WTC11 (cell line): ENCODE measurements around the gene MAST1. TPM values are rescaled to one million over a fixed set of nuclear protein-coding genes. Genes with fewer than 3 reads are reported as not detected.

Source experiments
- ATAC-seq: fragments of 200-7000 bp; cut with Tn5 transposase; 2 replicates; pipeline ENCODE4 v1.10.0; 2021; ENCODE audit warnings: mild to moderate bottlenecking, moderate library complexity
- CTCF ChIA-PET: fragments of 300-600 bp; sonication (Branson Sonifier 250); formaldehyde crosslinking; loops from one replicate; lab custom pipeline; 2021; ENCODE audit warnings: antibody characterized with exemption; lab: Charles Lee
- POLR2A ChIA-PET: fragments of 350-600 bp; sonication (Branson Sonifier 250); formaldehyde crosslinking; loops from one replicate; lab custom pipeline; 2021; ENCODE audit warnings: antibody characterized with exemption; lab: Charles Lee
- DNase-seq: peaks from one replicate; pipeline ENCODE4 v3.0.0; 2021; ENCODE audit warnings: low spot score
- H3K27ac Mint-ChIP-seq: 2 replicates; pipeline ENCODE4 v1.8.0; 2021; ENCODE audit warnings: mixed read lengths
- H3K27me3 Mint-ChIP-seq: 2 replicates; pipeline ENCODE4 v1.8.0; 2021; ENCODE audit warnings: low read depth, mild to moderate bottlenecking, moderate library complexity, mixed read lengths
- H3K36me3 Mint-ChIP-seq: 2 replicates; pipeline ENCODE4 v1.8.0; 2021; ENCODE audit warnings: mixed read lengths
- H3K4me1 Mint-ChIP-seq: 2 replicates; pipeline ENCODE4 v1.8.0; 2022; ENCODE audit warnings: mixed read lengths
- H3K4me3 Mint-ChIP-seq: 2 replicates; pipeline ENCODE4 v1.8.0; 2021; ENCODE audit warnings: mild to moderate bottlenecking, moderate library complexity, mixed read lengths
- H3K9me3 Mint-ChIP-seq: 2 replicates; pipeline ENCODE4 v1.8.0; 2021; ENCODE audit warnings: mixed read lengths
- CBFB ChIP-seq: sonication (generic); formaldehyde crosslinking; IDR thresholded peaks from 2 replicates; pipeline ENCODE4 v1.8.1; 2022; ENCODE audit warnings: mild to moderate bottlenecking, low read depth, missing genetic modification reagents
- CREB1 ChIP-seq: sonication (generic); formaldehyde crosslinking; IDR thresholded peaks from 2 replicates; pipeline ENCODE4 v1.8.0; 2023; ENCODE audit warnings: mild to moderate bottlenecking, missing genetic modification reagents
- ELF4 ChIP-seq: sonication (generic); formaldehyde crosslinking; IDR thresholded peaks from 2 replicates; pipeline ENCODE4 v1.8.1; 2022; ENCODE audit warnings: low read depth, mild to moderate bottlenecking, moderate library complexity, missing genetic modification reagents
- ERG ChIP-seq: fragments of 250-450 bp; sonication (Bioruptor Pico); IDR thresholded peaks from 2 replicates; pipeline ENCODE4 v1.8.0; 2021; ENCODE audit warnings: mild to moderate bottlenecking
- FOXK1 ChIP-seq: sonication (generic); formaldehyde crosslinking; IDR thresholded peaks from 2 replicates; pipeline ENCODE4 v1.8.0; 2022; ENCODE audit warnings: mild to moderate bottlenecking, moderate library complexity, missing genetic modification reagents
- FOXP1 ChIP-seq: sonication (generic); formaldehyde crosslinking; IDR thresholded peaks from 2 replicates; pipeline ENCODE4 v1.8.0; 2022; ENCODE audit warnings: missing genetic modification reagents, mild to moderate bottlenecking, moderate library complexity, borderline replicate concordance
- FOXP4 ChIP-seq: sonication (generic); formaldehyde crosslinking; IDR thresholded peaks from 2 replicates; pipeline ENCODE4 v1.8.0; 2022; ENCODE audit warnings: mild to moderate bottlenecking, missing genetic modification reagents
- GRHL2 ChIP-seq: fragments of 250-450 bp; sonication (Bioruptor Pico); IDR thresholded peaks from 2 replicates; pipeline ENCODE4 v1.8.0; 2022; ENCODE audit warnings: mild to moderate bottlenecking, moderate library complexity; ENCODE audit not compliant: insufficient replicate concordance, severe bottlenecking
- MXD4 ChIP-seq: fragments of 250-450 bp; sonication (Bioruptor Pico); IDR thresholded peaks from 2 replicates; pipeline ENCODE4 v1.8.0; 2021; ENCODE audit warnings: mild to moderate bottlenecking, moderate library complexity, borderline replicate concordance
- MYBL2 ChIP-seq: sonication (generic); formaldehyde crosslinking; IDR thresholded peaks from 2 replicates; pipeline ENCODE4 v1.8.1; 2023; ENCODE audit warnings: mild to moderate bottlenecking, moderate library complexity, missing genetic modification reagents
- NR2C2 ChIP-seq: sonication (generic); formaldehyde crosslinking; IDR thresholded peaks from 2 replicates; pipeline ENCODE4 v1.8.0; 2022; ENCODE audit warnings: mild to moderate bottlenecking, missing genetic modification reagents
- OVOL2 ChIP-seq: fragments of 250-450 bp; sonication (Bioruptor Pico); IDR thresholded peaks from 2 replicates; pipeline ENCODE4 v1.9.0; 2021; ENCODE audit warnings: mild to moderate bottlenecking, borderline replicate concordance
- RELA ChIP-seq: sonication (generic); formaldehyde crosslinking; IDR thresholded peaks from 2 replicates; pipeline ENCODE4 v1.8.1; 2022; ENCODE audit warnings: missing genetic modification reagents, mild to moderate bottlenecking, borderline replicate concordance
- ZMAT4 ChIP-seq: fragments of 250-450 bp; sonication (Bioruptor Pico); IDR thresholded peaks from 2 replicates; pipeline ENCODE4 v1.9.0; 2021; ENCODE audit warnings: mild to moderate bottlenecking
- ZNF121 ChIP-seq: sonication (generic); formaldehyde crosslinking; IDR thresholded peaks from 2 replicates; pipeline ENCODE4 v1.8.0; 2023; ENCODE audit warnings: missing genetic modification reagents
- total RNA-seq: library from RNA; stranded (reverse); gene quantifications from 3 replicates; pipeline ENCODE4 v1.2.3, GENCODE V29; 2021
- TF ChIP-seq, protein P1 (sequence below): sonication (generic); formaldehyde crosslinking; IDR thresholded peaks from 2 replicates; pipeline ENCODE4 v1.8.1; 2022; ENCODE audit warnings: missing genetic modification reagents, borderline replicate concordance
- TF ChIP-seq, protein P2 (sequence below): sonication (generic); formaldehyde crosslinking; IDR thresholded peaks from 2 replicates; pipeline ENCODE4 v1.8.0; 2023; ENCODE audit warnings: missing genetic modification reagents, mild to moderate bottlenecking, borderline replicate concordance
- TF ChIP-seq, protein P3 (sequence below): sonication (generic); formaldehyde crosslinking; IDR thresholded peaks from 2 replicates; pipeline ENCODE4 v1.8.0; 2022; ENCODE audit warnings: mild to moderate bottlenecking, missing genetic modification reagents

The MAST1 gene
- total RNA-seq, 1 experiment from 2014 or later: 24.3 TPM

DNA sequence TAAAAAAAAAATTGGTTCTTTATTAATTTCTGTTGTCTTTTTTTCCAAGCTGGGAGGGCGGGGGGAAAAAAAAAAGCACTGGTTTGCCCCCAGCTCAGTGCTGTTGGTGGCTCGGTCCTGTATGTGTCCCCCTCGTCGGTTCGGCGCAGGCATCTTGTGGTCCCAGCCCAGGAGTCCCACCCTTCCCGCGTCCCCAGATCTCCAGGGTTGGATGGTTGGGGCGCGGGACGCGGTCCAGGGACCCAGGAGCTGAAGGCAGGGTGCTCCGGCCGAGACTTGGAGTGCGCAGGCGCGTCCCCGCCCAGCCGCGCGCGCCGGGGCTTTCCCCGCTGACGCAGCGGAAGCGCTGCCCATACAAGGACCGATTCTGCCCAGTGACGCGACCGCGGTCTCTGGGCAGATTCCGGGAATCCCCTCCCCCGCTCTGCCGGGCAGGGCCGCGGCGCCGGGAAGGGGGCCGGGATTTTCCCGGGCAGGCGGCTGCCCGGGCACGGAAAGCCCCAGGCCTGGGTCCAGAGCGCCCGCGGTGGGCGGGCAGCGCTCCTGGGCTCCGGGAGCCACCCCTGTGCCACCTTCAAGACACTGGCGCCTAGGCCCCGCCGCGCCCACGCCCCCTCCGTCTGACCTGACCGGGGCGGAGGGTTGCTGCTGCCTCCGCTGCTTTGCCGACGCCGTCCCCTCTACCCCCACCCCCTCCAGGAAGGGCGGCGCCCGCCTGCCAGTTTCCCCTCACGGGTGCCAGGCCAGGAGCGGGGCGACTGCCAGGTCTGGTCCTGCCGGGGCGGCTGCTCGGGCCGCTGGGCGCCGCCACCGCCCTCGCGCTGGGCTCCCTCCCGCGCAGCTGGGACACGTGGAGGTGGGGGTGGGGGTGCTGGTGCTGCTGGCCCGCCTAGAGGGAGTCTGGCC lies 44.8 kb upstream of the MAST1 start (continued):
- TF ChIP-seq, protein P1, sequence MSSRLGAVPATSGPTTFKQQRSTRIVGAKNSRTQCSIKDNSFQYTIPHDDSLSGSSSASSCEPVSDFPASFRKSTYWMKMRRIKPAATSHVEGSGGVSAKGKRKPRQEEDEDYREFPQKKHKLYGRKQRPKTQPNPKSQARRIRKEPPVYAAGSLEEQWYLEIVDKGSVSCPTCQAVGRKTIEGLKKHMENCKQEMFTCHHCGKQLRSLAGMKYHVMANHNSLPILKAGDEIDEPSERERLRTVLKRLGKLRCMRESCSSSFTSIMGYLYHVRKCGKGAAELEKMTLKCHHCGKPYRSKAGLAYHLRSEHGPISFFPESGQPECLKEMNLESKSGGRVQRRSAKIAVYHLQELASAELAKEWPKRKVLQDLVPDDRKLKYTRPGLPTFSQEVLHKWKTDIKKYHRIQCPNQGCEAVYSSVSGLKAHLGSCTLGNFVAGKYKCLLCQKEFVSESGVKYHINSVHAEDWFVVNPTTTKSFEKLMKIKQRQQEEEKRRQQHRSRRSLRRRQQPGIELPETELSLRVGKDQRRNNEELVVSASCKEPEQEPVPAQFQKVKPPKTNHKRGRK: no peak
- TF ChIP-seq OVOL2 (CRISPR knock-in tag): no peak
- TF ChIP-seq, protein P2, sequence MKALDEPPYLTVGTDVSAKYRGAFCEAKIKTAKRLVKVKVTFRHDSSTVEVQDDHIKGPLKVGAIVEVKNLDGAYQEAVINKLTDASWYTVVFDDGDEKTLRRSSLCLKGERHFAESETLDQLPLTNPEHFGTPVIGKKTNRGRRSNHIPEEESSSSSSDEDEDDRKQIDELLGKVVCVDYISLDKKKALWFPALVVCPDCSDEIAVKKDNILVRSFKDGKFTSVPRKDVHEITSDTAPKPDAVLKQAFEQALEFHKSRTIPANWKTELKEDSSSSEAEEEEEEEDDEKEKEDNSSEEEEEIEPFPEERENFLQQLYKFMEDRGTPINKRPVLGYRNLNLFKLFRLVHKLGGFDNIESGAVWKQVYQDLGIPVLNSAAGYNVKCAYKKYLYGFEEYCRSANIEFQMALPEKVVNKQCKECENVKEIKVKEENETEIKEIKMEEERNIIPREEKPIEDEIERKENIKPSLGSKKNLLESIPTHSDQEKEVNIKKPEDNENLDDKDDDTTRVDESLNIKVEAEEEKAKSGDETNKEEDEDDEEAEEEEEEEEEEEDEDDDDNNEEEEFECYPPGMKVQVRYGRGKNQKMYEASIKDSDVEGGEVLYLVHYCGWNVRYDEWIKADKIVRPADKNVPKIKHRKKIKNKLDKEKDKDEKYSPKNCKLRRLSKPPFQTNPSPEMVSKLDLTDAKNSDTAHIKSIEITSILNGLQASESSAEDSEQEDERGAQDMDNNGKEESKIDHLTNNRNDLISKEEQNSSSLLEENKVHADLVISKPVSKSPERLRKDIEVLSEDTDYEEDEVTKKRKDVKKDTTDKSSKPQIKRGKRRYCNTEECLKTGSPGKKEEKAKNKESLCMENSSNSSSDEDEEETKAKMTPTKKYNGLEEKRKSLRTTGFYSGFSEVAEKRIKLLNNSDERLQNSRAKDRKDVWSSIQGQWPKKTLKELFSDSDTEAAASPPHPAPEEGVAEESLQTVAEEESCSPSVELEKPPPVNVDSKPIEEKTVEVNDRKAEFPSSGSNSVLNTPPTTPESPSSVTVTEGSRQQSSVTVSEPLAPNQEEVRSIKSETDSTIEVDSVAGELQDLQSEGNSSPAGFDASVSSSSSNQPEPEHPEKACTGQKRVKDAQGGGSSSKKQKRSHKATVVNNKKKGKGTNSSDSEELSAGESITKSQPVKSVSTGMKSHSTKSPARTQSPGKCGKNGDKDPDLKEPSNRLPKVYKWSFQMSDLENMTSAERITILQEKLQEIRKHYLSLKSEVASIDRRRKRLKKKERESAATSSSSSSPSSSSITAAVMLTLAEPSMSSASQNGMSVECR: no peak; the same call in 1 of the 2 replicates
- TF ChIP-seq NR2C2: no peak
- TF ChIP-seq RELA (CRISPR knock-in tag): no peak
- no peak for TF ChIP-seq GRHL2 (CRISPR knock-in tag)
- TF ChIP-seq ZMAT4 (CRISPR knock-in tag): no peak
- TF ChIP-seq CBFB (CRISPR knock-in tag): no peak
- TF ChIP-seq ELF4: 0 out of 2 replicates have a peak, but pooled peaks have one; percentile 76
- 0 out of 2 replicates have a peak, but pooled peaks have one; percentile 39 for TF ChIP-seq FOXK1 (CRISPR knock-in tag)
- no peak for TF ChIP-seq MXD4 (CRISPR knock-in tag)
- peak; percentile 72; the same call in 1 of the 2 replicates for TF ChIP-seq CREB1 (CRISPR knock-in tag)
- no peak for TF ChIP-seq ERG (CRISPR knock-in tag)

DNA sequence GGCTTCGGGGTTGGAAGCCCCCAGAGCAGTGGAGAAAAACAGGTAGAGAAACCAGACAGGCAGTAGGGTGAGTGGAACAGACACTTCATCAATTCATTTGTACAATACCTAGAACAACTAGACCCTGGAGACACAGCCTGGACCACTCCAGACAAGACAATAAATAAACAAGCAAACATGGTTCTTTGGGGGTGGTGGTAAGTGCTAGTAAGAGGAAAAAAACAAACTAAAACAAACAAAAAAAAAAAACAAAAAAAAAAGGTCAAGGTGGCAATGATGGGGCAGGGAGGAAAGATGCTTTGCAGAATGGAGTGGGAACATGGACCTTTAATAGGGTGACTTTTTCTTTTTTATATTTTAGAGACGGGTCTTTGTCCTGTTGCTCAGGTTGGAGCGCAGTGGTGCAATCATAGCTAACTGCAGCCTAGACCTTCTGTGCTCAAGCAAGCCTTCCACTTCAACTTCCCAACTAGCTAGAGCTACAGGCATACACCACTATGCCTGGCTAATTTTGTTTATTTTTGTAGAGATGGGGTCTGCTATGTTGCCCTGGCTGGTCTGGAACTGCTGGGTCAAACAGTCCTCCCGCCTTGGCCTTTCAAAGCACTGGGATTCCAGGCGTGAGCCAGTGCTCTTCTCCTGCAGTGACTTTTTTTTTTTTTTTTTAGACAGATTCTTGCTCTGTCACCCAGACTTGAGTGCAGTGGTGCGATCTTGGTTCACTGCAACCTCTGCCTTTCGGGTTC lies 43.9 kb upstream of the MAST1 start:
- ATAC-seq (no peak), DNase-seq (no peak)
- ChIA-PET CTCF (interaction anchor here (0.5 to 14.0 kb wide), 8 partner anchors 11 to 72 kb away, joined by 4 to 341 read pairs (median 18); partner anchors contain the start of gene RNASEH2A), POLR2A (interaction anchor here (0.6 to 3.1 kb wide), 2 partner anchors 13 to 16 kb away, joined by 4 to 29 read pairs; no protein-coding TSS in a partner anchor)
- Mint-ChIP-seq H3K27me3 (peaks cover 32% of the 10 kb centered on the region), H3K4me3 (peak overlapping the region; percentile 59), H3K36me3 (peaks cover 10% of the 10 kb centered on the region), H3K27ac (peak overlapping the region; percentile 44), H3K4me1 (peaks cover 28% of the 10 kb centered on the region), H3K9me3 (no peaks in the 10 kb centered on the region)
- TF ChIP-seq FOXP1 (CRISPR knock-in tag) (no peak), FOXP4 (CRISPR knock-in tag) (no peak), MYBL2 (CRISPR knock-in tag) (no peak), ZNF121 (CRISPR knock-in tag) (0 out of 2 replicates have a peak, but pooled peaks have one; percentile 21)
- TF ChIP-seq, protein P3, sequence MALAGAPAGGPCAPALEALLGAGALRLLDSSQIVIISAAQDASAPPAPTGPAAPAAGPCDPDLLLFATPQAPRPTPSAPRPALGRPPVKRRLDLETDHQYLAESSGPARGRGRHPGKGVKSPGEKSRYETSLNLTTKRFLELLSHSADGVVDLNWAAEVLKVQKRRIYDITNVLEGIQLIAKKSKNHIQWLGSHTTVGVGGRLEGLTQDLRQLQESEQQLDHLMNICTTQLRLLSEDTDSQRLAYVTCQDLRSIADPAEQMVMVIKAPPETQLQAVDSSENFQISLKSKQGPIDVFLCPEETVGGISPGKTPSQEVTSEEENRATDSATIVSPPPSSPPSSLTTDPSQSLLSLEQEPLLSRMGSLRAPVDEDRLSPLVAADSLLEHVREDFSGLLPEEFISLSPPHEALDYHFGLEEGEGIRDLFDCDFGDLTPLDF (CRISPR knock-in tag): no peak
